GM15510 (cell line): ENCODE results near the gene MED12L.

Experiments
- POLR2A ChIP-seq: IDR thresholded peaks from 3 replicates; pipeline ENCODE4 v1.6.1; 2011; ENCODE audit warnings: borderline replicate concordance; ENCODE audit not compliant: insufficient read length; ENCODE audit errors: extremely low read depth

The MED12L gene

GRCh38 chr3:151296226-151296625 lies 210.8 kb downstream of the MED12L start:
- no peak for TF ChIP-seq POLR2A

DNA sequence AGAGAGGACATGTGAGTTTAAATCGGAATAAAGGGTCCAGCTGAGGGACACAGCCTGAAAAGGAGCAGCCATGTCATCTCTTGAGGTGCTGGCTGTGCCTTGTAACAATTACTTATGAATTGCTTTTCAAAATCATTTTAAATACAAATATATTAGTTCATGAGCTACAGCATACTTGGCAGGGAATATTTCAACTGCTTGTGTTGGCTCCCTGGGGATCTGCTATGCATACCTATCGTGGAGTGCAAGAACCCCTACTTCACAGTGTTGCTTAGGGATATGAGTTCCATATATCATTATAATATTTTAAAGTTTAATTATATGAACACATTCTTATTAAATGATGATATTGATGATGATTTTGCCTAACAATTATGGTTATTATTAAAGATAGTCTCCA lies 212.0 kb downstream of the MED12L start:
- TF ChIP-seq POLR2A: no peak

- no peak for TF ChIP-seq POLR2A
Measured at GRCh38 chr3:151299006-151299405, 213.5 kb downstream of the MED12L start.

DNA sequence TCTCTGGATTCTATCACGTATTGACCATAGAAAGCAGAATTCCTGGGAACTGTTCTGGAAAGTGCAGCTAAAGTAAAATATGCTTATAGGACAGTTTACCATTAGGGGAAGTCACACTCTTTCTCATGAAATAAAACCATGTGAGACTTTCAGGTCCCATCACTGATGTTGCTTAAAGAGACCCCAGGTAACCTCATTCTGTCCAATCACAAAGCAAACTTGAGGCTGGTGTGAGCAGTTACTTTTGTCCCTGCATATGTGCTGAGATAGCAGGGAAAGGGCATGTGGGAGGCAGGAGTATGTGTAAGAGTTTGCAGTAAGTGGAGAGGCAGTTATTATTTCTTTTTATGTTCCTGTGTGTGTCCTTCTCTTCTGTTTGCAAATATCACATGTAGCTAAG lies 215.1 kb downstream of the MED12L start:
- no peak for TF ChIP-seq POLR2A

DNA sequence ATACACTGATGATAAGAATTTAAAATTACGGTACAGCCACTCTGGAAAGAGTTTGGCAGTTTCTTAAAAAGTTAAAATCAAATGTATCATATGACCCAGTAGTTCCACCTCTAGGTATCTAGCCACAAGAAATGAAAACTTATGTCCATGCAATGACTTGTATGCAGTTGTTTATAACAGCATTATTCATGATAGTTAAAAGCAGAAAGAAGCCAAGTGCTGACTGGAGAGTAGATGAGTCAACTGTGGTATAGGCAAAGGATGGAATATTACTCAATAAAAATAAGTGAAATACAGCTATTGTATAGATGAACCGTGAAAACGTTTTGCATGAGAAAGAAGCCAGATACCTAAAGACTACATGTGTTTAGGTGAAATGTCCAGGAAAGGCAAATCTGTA lies 216.3 kb downstream of the MED12L start:
- no peak for TF ChIP-seq POLR2A

- TF ChIP-seq POLR2A: no peak
Measured at GRCh38 chr3:151303751-151304150, 218.3 kb downstream of the MED12L start.

- TF ChIP-seq POLR2A: no peak
Measured at GRCh38 chr3:151305060-151305774, 219.8 kb downstream of the MED12L start.

DNA sequence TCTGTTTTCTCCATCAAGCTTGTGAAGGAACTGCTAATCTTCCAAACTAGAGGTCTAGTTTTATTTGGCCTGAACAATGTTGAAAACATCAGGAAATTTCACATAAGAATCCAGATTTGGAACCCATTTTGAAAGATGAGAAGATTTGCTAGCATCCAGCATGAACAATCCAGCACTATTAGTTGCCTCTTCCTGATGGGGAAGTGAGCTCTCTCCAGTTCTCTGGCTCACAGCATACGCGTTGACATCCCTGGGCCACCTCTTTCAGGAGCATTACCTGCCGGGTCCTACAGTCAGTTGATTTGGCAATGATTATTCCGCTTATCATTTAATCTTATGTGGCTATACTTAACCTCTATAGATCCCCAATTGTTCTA lies 220.3 kb downstream of the MED12L start:
- no peak for TF ChIP-seq POLR2A

GRCh38 chr3:151306168-151306810 lies 220.8 kb downstream of the MED12L start:
- no peak for TF ChIP-seq POLR2A

GRCh38 chr3:151307131-151307530 lies 221.7 kb downstream of the MED12L start:
- TF ChIP-seq POLR2A: no peak

GRCh38 chr3:151307583-151308488 lies 222.4 kb downstream of the MED12L start:
- no peak for TF ChIP-seq POLR2A

DNA sequence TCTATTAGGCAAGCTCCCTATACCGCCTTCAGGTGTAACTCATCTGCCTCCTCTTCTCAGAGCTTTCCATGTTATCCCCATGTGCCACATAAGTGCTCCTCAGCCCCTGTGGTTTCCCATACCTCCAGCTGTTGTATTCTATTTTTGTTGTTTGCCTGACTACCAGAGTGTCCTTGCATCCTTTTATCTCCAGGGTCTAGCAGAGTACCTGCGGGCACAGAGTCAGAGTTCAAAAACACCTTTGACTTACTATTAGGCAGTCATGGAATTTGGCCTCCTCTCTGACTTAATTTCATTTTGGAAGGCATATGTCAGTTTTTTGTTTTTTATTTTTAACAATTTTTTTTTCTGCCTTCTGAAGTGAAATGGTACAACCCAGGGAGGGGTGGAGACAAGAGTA lies 224.1 kb downstream of the MED12L start:
- TF ChIP-seq POLR2A: no peak

GRCh38 chr3:151312972-151313371 lies 227.5 kb downstream of the MED12L start:
- TF ChIP-seq POLR2A: no peak

- TF ChIP-seq POLR2A: no peak
Measured at GRCh38 chr3:151314137-151314536, 228.7 kb downstream of the MED12L start.

DNA sequence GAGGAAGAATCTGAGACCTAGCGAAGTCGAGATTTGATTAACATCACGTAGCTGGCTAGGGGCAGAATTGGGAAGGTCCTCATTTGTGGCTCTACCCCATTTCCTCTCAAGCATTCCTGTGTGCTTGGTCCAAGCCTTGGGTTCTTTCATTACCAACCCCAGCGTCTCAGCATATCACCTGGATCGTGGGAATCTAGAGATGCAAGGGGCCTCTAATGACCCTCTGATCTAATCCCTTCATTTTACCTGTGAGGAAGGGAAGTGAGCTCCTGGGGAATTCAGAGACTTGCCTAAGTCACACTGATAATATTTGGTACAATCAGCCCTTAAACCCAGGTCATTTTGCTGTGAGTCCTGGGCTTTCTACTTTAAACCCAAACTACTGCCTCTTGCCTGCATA lies 229.1 kb downstream of the MED12L start:
- no peak for TF ChIP-seq POLR2A
